Measurements from ENCODE around the gene TMEM132E.

The TMEM132E gene

GRCh38 chr17:34665819-34666763 lies 86.7 kb downstream of the TMEM132E start:
- no peak for DNase-seq (ENCODE audit: low spot score)
- no peak for TF ChIP-seq CTCF (IDR thresholded peaks at IDR 0.05; ENCODE audit: extremely low read depth, missing control alignments)

DNA sequence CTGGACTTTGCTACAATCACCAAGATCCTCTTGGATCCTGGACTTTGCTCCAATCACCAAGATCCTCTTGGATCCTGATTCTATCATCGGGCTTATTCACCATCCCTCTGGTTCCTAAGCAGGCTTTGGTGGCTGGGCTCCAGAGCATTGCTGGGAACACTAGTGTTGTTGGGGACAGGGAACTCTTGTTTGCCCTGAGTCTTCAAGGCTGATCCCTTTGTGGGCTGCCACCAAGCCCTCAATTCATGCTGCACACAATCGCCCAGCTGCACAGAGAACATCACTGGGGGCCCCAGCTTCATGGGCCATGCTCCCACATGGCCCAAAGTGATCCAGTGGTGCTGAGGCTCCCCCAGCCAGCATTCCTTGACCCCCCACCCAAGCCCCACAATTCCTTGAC lies 88.3 kb downstream of the TMEM132E start:
- no peak for DNase-seq (ENCODE audit: low spot score)
- no peak for TF ChIP-seq CTCF (IDR thresholded peaks at IDR 0.05; ENCODE audit: extremely low read depth, missing control alignments)

- DNase-seq (ENCODE audit: low spot score) = no peak
- no peak for TF ChIP-seq CTCF (IDR thresholded peaks at IDR 0.05; ENCODE audit: extremely low read depth, missing control alignments)
These were observed 88.8 kb downstream of the TMEM132E start for GRCh38 chr17:34668206-34668605.

DNA sequence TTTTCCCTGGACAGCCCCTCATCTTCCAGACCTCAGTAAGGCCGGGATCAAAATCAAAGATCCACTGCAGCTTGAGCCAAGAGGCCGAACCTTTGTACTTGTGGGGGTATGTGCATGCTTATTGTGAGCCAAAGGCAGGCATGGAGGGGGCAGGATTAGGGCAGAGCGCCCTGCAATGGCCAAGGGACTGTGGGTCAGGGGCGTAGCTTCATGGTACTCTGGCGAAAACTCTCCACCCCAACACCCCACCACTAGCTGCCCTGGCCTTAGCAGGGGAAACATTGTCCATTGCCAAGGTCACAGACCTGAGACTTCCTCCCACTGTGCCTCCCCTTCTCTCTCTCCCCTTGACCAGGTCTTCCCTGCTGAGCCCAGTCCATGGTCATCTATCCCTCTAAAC lies 90.1 kb downstream of the TMEM132E start:
- no peak for TF ChIP-seq CTCF (IDR thresholded peaks at IDR 0.05; ENCODE audit: extremely low read depth, missing control alignments)
- DNase-seq (ENCODE audit: low spot score) = no peak

- no peak for TF ChIP-seq CTCF (IDR thresholded peaks at IDR 0.05; ENCODE audit: extremely low read depth, missing control alignments)
- no peak for DNase-seq (ENCODE audit: low spot score)
These were observed 91.2 kb downstream of the TMEM132E start for GRCh38 chr17:34670618-34671017.

DNA sequence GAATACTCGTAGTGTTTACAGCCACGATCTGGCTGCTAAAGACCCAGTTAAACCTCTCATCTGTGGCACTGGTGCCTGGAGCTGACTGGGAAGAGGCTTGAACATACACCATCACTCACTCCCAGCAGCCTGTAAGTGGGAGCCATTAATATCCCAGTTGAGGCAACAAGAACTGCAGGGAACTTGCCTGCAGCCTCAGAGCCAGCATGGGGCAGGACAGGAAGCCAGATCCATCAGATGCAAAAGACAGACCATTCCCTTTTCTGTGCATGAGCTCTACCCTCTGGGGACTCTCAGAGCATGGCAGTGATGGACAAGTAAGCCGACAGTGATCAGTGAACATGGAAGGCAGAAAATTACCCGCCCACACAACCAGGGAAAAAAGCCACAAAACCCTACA lies 91.8 kb downstream of the TMEM132E start:
- DNase-seq (ENCODE audit: low spot score) = no peak
- TF ChIP-seq CTCF (IDR thresholded peaks at IDR 0.05; ENCODE audit: extremely low read depth, missing control alignments) = no peak

DNA sequence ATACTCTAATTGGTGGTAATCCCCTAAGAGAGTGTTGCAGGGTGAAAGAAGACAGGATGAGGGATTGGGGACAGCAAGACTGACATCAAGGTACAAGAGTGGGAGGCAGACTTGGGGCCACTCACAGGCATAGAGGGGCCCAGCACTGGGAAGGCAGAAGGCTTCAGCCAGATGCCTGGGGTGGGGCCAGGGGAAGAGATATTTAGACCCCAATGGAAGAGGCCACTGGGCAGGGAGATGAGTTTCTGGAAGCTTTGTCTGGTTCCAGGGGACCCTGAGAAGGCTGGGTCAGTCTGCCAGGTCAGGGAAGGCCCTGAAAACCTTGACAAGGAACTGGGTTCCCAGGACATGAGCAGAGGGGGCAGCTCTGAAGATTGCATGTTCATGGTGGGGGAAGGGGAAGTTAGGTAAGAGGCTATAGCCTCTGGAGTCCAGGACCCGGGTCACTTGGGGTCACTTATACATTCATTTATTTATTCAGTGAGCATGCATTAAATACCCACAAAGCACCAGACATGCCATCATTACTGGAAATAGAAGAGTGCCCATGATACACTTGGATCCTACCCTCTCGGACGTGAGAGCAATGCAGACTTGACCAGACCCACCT lies 92.9 kb downstream of the TMEM132E start:
- no peak for DNase-seq (ENCODE audit: low spot score)
- TF ChIP-seq CTCF (IDR thresholded peaks at IDR 0.05; ENCODE audit: extremely low read depth, missing control alignments) = no peak
